Gastrocnemius medialis (tissue), 4 donors: Measurements from ENCODE around the gene RPL22L1.

Experiments used
- CTCF ChIP-seq, 5 experiments: fragments of 450-650 bp in 3 of 5; fragments of 200-600 bp in 2 of 5; sonication (generic) in 2 of 5; IDR thresholded peaks in 4 of 5; conservative IDR thresholded peaks in 1 of 5; 1 replicate in 4 of 5; 2 replicates in 1 of 5; pipeline ENCODE4 v1.5.1; 2016 to 2019; ENCODE audit warnings: antibody characterized with exemption in 5 of 5, mild to moderate bottlenecking in 3 of 5, moderate library complexity in 3 of 5
- POLR2A ChIP-seq, 2 donors: fragments of 450-650 bp; IDR thresholded peaks; one replicate each; pipeline ENCODE4 v1.6.1; 2017; ENCODE audit warnings: antibody characterized with exemption in 2 of 2, mild to moderate bottlenecking in 2 of 2, moderate library complexity in 2 of 2

- TF ChIP-seq CTCF (IDR thresholded peaks at IDR 0.05 in 4 of 5, conservative IDR thresholded peaks at IDR 0.05 in 1 of 5) (no peak), POLR2A (IDR thresholded peaks at IDR 0.05) (no peak)
These were observed 6.5 kb upstream of the RPL22L1 start for GRCh38 chr3:170876537-170876936.
